ENCODE measurements around the gene CELA3B. TPM values are rescaled to one million over a fixed set of nuclear protein-coding genes. Genes with fewer than 3 reads are reported as not detected.
"Not testable (repeated sequence)": the region's sequence is repeated elsewhere in the genome, so short reads cannot be mapped to it uniquely, and the experiment has no call there.

CELA3B gene
- total RNA-seq, 1 donor from 2014 or later, result not detected

DNA sequence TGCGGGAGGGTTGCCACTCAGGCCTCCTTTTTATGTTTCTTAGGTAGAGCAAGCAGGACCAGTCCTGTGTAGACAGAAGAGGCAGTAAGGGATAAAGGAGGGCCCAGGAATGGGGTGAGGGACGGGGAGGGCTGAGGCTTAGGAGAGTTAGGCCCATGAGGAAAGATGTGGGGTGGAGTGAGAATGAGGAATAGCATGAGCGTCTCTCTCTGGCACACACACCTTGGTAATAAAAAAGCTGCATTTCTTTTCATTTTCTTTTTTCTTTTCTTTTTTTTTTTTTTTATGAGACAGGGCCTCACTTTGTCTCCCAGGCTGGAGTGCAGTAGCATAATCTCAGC lies 32.1 kb upstream of the CELA3B start:
- ATAC-seq, result peak; percentile 37

DNA sequence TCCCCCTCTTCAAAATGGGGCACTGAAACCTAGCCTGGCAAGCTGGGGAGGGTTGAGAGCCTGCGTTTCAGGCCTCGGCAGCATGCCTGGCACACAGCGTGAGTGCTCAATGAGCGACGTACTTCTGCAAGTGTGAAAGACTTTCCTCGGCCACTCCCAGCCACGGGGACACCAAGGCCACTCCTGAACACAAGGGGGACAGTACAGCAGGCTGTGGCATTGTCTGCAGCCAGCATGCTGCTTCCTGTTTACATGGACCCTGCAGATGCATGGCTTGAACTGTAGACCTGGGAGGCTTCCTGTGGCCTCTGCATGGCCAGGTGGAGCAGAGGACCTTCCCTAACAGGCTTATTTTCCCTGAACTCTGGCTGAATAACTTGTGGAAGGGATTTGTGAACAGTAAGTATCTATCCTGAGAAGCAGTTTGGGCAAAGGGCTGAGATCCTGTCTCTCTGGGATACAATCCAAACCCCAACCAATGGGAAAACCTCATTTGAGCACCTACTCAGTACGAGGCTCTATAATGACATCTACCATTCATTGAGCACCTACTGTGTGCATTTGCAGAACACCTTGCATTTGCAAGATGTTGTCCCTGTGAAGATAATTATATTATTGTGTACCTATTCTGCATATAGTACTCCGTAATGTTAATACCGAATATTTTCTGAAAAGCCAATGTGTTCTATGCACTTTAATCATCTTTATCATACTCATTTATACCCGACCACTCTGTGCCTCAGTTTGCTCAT lies 29.8 kb upstream of the CELA3B start:
- ATAC-seq, result no peak

DNA sequence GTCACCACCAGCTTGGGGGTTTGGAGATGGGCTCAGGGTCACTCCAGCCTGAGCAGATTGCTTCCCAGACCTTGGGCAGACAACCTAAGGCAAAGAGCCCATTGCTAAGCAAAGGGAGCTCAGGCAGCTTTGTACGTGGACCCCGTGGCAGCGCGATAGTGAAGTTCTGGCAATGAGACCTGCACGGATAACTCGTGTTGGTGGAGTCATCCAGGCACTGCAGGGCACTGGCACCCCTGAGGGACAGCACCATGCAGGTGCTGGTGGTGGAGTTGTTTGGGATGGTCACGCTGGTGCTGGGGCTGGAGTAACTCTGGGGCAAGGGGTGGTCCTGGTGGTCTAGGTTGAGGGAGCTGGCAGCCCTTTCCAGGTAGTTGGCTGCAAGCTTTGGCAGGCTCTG lies 26.1 kb upstream of the CELA3B start:
- peak; percentile 11 for ATAC-seq

DNA sequence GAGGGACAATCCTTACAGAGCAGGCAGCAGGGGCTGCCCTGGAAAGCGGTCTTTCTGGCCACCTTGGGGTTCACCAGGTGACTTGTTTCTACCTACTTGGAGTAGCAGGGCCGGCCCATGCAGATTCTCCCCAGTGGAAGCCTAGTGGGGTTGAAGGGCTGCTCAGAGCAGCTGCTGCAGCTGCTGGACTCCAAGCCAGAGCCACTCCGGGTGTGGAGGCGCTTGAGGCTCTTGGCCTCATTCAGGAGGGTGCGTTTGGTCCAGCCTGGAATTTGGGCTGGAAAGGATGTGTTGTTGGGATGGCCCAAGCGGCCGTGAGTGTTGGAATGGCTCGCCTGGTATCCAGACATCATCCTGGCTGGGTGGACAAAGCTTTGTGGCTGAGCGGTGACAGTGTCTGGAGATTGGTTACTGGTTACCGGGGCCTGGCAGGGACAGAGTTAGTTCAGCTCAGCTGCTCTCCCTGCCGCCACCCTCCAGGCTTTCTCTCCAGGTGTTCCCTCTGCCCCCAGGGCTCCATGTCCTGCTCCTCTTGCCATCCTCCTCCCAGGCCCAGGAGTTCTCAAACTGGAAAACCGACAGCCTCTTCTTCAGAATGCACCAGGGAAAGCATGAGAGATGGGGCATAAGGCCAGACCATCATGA lies 25.5 kb upstream of the CELA3B start:
- no peak for ATAC-seq

DNA sequence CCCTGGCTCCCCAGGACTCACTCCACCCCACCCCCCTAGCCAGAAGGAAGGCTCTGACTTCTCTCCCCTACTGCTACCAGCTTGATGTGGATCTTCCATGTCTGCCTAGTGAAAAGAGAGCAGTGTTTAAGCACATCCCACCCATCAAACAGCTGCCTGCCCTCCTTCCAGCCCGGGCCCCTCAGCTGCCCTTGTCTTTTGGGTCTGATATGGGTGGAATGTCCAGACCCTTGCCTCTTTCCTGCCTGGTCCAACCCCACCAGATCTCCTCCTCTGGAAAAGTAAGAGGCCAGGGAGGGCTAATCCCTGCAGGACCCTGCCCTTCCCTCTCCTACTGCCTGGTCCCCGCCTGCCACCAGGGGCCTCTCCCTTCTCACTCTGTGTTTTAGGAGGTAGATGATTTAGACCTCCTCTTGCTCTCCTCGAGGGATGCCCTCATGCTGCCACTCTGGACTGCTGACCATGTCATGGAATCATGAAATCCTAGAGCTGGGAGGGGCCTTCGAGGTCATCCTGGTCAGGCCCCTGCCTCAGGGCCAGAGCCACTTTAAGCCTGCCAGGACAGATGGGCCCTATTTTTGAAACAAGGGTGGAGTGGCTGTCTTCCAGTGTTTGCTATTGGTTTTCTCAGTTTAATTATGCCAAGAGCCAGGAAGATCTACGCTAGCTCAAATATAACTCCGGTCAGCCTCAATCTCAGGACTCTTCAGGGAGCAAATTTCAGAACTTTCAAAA lies 23.9 kb upstream of the CELA3B start:
- ATAC-seq, result no peak

DNA sequence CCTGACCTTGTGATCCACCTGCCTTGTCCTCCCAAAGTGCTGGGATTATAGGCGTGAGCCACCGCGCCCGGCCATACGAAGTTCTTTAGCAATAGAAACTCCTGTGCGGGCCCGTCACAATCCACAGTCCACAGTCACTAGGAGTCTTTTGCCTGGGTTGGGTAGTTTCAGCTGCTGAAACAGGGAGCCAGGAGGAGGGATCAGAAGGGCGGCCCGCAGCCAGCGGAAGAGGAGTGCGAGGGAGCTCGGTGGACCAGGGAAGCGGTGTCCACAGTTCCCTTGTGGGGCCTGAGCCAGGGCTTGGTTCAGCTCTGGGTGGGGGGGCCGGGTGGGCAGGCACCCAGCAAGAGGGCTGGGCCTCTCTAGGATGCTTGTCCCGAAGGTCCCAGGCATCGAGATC lies 21.8 kb upstream of the CELA3B start:
- no peak for ATAC-seq

DNA sequence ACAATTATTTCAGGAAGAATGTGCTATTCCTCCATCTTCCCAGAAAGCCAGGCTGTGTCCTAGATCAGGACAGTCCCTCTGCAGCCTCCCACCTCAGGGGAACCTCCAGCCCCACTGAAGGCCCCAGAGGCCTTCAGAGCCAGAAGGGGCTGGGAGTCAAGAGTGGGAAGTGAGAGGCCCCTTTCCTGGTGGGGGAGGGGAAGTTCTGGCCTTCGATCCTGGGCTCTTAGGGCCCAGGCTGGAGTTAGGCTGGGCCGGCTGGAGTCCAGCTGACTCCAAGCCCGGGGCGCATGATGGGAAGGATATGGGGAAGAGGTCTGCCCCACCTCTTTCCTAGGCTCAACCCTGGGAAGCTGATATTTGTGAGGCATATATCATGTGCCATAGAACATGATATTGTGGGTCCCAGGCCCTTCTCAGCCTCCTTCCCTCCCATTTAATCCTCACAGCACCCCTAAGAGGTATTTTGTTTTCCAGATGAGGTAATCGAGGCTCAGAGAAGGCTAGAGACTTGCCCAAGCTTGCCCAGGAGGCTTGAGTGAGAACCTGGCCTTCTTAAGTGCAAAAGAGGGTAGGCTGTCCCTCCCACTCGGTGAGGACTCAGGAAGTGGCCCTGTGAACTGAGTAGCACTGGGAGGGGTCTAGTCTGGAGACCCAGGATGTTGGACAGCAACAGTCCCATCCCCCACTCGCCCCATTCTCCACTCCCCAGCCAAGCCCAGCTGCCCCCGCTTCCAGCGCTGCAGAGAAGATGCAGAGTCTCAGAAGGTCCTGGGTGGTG lies 21.1 kb upstream of the CELA3B start:
- ATAC-seq, result peak; percentile 41

DNA sequence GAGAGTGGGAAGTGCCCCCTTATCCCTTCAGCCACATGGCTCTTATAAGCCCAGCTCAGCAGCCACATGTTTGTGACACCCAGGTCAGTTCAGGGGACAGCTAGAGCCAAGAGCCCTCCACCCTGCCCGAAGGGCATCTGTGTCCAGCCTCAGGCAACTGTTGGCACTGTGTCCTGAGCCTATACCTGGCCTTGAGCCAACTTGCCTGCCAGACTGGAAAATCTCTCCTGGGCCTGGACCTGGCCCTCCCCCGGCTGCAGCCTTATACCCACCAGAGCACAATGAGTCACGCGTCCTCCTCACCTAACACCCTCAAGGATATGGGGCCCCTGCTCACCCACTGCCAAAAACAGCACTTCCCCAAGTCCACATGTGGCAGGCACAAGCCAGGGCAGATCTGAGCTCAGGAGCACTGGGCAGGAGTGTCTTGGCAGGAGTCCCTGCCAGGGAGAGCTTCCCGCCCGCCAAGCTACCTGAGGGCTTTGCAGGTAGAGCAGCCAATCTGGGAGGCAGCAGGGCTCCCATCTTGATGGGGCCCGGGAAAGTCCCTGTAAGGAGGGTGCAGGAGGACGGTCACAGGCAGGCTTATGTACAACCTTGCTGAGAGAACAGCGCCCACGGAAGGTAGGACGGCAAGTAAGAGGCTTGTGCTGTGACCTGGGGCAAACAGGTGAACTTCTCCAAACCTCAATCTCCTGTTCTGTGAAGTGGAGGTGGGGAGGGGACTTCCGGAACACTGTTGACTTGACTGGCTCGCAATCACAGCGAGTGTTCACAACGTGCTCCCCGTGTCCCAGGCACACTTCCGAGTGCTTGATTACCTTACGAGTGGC lies 19.9 kb upstream of the CELA3B start:
- peak; percentile 92 for ATAC-seq

DNA sequence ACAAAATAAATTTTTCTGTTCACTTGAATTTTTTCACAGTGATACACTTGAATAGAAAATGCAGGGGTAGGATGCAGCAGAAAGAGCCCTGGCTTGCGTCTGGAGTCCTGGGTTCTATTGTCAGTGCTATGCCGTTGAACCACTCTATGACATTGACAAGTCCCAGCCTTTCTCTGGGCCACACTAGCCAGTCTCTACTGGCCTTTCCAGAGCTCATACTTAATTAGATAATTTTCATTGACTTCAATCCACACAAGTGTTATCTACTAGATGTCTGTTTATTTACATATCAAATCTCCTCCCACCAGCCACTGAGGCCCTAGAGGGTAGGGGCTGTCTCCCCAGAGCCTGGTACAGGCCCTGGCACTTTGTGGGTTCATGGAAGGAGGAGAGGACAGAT lies 15.5 kb upstream of the CELA3B start:
- ATAC-seq, result no peak

DNA sequence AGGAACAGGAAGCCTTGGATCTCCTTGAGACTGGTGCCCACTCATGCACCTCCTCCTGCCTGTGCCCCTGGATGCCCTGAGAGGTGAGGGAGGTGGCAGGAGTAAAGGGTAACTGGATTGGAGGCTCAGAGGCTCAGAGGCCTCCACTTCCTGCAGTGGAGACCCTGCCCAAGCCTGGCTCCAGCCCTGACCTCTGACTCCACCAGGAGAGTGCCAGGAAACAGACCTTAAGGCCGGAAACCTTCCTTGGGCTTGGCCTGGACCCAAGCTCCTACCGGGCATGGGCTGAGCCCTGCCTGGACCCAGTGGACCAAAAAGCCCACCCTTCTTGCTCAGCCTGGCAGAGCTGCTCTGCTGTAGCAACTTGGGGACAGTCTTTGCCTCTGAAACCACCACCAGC lies 15.0 kb upstream of the CELA3B start:
- ATAC-seq, result no peak

DNA sequence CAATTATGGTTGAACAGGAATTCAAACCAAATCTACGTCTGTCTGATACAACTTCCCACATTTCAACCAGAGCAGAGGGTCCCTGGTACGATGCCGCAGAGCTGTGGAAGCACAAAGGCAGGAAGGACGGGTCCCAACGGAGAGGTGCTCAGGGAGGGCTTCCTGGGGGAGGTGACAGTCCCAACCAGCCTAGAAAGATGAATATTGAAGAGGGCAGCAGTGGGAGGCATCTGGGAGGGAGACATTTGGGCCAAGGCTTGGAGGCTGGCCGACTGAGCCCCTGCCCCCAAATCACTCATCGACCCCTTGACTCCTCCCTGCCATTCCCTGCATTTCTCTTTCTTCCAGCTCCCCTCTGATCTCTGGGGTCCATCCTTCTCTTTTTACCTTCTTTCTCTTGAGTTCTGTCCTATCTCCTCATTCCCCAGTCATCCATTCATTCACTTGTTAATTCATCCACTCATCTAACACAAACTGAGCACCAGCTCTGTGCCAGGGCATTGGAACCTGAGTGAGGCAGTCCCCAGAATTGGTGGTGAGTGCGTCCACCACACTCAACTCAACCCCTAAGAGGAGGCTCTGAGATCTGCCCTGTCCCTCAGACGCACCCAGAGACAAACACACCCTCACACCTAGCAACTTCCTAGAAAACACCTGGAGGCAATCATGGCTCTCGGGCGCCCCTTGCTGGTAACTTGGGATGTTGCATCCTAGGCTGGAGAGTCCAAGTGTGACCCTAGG lies 13.2 kb upstream of the CELA3B start:
- ATAC-seq, result peak; percentile 84

DNA sequence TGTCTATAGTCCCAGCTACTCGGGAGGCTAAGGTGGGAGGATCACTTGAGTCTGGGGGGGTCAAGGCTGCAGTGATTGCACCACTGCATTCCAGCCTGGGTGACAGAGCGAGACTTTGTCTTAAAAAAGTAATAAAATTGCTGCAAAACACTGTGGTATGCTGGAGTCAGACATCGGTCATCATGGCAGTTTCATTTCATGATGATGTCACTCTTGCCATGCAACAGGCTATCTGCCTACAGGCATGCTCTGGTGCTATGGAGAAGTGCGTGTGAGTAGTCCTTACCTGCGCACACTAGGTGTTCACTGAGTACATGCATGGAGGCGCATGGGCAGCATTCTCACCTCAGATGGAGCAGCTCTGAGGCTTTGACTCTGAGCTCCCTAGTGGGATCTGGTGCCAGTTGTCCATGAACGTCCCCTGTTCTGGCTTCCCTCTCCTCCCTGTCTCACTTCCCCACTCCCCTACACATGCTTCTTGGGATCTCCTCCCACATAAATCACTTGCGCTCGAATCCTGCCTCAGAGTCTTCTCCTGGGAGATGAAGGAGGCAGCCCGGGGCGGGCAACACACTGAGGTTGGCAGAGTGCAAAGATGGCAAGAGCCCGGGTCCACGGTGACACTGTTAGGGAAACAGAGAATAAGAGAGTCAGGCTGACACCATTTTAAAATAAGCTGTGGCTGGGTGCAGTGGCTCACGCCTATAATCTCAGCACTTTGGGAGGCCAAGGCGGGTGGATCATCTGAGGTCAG lies 10.4 kb upstream of the CELA3B start:
- peak; percentile 50 for ATAC-seq

DNA sequence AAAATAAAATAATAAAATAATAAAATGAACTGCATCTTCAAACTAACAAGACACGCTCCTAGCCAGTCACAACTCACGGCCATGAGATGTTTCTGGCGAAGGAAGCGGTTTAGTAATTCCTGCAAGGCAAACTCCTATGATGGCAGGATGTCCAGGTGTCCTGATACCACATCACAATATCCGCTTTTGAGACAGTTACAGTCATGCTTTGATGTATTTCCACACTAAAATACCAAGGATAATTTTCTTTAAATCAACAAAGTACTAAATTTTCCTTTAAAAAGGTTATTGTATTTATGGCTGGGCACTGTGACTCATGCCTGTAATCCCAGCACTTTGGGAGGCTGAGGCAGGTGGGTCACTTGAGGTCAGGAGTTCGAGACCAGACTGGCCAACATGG lies 9.6 kb upstream of the CELA3B start:
- ATAC-seq, result not testable (repeated sequence)

DNA sequence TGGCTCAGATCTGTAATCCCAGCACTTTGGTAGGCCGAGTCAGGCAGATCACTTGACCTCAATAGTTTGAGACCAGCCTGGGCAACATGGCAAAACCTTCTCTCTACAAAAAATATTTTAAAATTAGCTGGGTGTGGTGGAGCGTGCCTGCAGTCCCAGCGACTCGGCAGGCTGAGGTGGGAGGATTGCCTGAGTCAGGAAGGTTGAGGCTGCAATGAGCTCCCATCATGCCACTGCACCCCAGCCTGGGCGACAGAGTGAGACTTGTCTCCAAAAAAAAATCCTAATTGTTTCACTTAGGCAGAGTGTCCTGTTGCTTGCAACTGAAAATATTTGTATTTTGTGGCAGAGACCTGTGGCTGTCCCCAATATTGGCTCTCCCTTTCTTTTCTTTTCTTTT lies 7.8 kb upstream of the CELA3B start:
- not testable (repeated sequence) for ATAC-seq

DNA sequence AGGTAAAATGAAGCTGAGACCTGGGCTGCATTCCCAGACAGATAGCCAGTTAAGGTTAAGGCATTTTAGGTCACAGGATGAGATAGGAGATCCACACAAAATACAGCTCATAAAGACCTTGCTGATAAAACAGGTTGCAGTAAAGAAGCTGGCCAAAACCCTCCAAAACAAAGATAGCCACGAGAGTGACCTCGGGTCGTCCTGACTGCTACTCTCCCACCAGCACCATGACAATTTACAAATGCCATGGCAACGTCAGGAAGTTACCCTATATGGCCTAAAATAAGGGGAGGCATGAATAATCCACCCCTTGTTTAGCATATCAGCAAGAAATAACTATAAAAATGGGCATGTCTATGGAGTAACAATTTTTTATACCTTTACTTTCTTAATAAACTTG lies 6.3 kb upstream of the CELA3B start:
- ATAC-seq, result not testable (repeated sequence)

DNA sequence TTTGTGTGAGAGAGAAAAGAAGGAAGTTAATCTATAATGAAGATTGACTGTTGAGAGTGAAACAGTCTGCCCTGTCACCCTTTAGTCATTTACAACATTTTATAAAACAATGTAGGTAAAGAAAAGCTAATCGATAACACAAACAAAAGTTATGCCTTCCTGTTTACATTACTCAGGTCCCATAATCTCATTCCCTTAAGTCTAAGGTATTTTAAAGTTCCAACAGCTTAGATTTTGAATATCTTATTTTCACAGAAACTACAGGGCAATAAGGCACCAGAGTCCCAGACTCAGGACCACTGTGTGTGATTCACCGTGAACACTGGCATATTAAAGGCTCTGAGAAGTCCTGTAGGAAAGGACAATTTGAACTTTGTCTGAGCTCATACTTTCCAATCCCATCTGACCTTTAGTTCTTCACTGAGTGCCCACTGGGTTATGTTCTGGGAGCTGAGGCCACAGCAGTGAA lies 3.8 kb upstream of the CELA3B start:
- not testable (repeated sequence) for ATAC-seq

DNA sequence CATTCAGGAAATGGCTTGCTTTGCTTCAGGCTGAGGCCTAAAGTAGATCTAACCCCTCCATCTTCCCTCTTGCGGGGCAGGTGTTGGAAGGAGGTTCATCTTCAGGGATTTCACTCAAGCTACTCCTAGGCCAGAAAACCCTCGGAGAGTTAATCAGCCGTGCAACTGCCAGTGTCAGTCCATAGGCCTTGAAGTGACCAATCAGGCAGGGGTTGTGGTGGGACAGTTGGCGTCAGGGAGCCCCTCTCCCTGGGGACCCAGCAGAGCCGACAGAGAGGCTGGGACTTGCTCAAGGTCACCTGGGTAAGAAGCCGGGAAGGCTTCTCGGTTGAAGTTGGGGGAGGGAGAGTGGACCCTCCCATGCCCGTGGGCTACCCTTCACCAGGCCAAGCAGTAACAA lies 2.9 kb upstream of the CELA3B start:
- not testable (repeated sequence) for ATAC-seq

DNA sequence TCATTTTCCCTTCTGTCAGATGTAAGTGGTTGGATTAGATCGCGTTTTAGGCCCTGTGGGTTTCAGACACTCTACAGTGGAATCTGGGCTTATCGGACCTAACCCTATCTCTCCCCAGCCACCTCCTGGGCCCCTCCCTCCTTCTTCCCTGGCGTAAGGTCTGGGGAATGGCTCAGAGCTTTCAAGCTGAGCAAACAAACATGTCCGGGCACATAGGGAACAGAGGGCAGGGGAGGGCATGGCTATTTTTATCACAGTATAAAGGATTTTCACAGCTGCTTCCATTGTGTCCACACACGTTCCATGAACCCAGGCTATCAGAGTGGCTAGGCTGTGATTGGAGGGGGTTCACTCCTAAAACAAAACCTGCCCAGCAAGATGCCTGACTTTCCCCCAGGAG lies 2.1 kb upstream of the CELA3B start:
- peak; percentile 91 for ATAC-seq

DNA sequence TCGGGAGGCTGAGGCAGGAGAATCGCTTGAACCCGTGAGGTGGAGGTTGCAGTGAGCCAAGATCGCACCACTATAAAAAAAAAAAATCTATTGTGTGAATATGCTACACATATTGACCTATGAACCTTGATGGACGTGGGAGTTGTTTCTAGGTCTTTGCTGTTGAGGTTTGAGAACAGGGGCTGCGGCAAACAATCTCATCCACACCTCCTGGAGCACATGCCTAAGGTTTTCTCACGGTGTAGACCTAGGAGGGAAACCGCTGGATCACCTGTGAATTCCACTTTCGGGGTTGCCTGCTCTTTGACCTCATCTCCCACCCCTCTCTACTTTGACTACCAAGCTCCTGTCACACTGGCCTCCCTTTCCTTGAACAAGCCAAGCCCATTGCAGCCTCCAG lies 1.5 kb upstream of the CELA3B start:
- not testable (repeated sequence) for ATAC-seq

DNA sequence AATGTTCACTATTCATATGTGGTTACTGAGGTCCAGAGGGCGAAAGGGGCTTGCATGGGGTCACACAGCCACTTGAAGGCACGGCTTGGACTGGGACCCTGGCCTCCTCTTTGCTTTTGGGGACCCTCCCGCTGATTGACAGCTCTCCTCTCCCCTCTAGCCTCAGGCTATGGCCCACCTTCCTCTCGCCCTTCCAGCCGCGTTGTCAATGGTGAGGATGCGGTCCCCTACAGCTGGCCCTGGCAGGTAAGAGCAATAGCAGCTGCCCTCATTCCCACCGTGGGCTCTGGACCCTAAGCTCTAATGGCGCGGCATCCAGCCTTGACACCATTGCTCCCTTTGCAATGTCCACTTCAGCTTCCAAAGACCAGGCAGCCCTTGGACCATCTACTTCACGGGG lies 1.4 kb downstream of the CELA3B start:
- not testable (repeated sequence) for ATAC-seq

Data from esophagus mucosa (tissue), 1 donor.